ENCODE measurements around the gene SMAD4. TPM values are rescaled to one million over a fixed set of nuclear protein-coding genes. Genes with fewer than 3 reads are reported as not detected.
"Not testable (repeated sequence)": the region's sequence is repeated elsewhere in the genome, so short reads cannot be mapped to it uniquely, and the experiment has no call there.

Gene SMAD4
- total RNA-seq, 1 donor from 2014 or later: 121 TPM

DNA sequence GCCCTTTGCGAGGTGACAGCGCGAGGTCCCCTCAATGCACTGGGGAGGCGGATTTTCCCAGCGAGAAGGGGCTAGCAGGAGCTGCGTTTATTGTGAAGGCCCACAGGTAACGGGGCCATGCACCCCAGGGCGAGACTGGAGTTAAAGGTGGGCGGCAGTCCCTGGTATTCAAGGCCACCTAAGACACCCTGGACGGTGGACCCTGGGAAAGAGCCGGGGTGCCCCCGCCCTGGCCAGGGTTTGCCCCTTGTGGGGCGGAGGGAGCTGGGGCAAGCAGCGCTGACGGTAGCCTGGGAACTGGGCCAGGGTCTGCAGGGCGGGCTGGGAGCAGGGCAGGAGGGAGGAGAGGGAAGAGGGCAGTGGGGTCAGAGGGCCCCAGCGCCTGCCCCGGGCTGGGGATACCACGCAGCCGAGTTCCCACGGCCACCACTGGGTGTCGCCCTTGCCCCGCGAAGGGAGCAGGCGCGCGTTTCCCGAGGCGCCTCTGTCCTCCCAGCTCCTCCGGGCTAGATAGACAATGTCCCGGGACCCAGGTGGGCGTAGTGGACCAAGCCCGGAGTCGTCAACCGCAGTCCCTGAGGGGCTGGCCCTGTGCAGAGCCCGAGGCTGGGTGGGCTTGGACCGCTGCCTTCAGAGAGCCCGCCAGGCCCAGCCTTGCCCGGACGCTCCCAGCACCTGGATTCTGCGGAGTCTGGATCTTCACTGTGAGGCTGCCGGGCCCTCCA is 80.2 kb downstream of the SMAD4 start:
- Mint-ChIP-seq H3K4me3 (ENCODE audit: unreplicated experiment) (no peak overlapping the region), H3K36me3 (ENCODE audit: unreplicated experiment) (peaks cover 4% of the 10 kb centered on the region), H3K4me1 (ENCODE audit: low read depth, unreplicated experiment) (no peaks in the 10 kb centered on the region), H3K9me3 (ENCODE audit: unreplicated experiment) (peaks cover 3% of the 10 kb centered on the region), H3K27ac (ENCODE audit: unreplicated experiment) (no peak overlapping the region), H3K27me3 (ENCODE audit: unreplicated experiment) (no peaks in the 10 kb centered on the region)
- peak; percentile 89 for DNase-seq
- peak; percentile 95 for TF ChIP-seq CTCF (IDR thresholded peaks at IDR 0.05; ENCODE audit: partially characterized antibody, unreplicated experiment)

DNA sequence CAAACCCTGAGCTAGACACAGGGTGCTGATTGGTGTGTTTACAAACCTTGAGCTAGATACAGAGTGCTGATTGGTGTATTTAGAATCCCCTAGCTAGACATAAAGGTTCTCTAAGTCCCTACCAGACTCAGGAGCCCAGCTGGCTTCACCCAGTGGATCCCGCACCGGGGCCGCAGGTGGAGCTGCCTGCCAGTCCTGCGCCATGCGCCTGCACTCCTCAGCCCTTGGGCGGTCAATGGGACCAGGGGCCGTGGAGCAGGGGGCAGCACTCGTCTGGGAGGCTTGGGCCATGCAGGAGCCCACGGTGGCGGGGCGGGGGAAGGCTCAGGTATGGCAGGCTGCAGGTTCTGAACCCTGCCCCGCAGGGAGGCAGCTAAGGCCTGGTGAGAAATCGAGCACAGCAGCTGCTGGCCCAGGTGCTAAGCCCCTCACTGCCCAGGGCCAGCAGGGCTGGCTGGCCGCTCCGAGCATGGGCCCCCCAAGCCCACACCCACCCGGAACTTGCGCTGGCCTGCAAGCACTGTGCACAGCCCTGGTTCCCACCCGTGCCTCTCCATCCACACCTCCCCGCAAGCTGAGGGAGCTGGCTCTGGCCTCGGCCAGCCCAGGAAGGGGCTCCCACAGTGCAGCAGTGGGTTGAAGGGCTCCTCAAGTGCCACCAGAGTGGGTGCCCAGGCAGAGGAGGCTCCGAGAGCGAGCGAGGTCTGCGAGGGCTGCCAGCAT is 81.8 kb downstream of the SMAD4 start:
- not testable (repeated sequence) for H3K4me3 Mint-ChIP-seq (ENCODE audit: unreplicated experiment); H3K27me3 Mint-ChIP-seq (ENCODE audit: unreplicated experiment); H3K27ac Mint-ChIP-seq (ENCODE audit: unreplicated experiment); H3K9me3 Mint-ChIP-seq (ENCODE audit: unreplicated experiment); H3K4me1 Mint-ChIP-seq (ENCODE audit: low read depth, unreplicated experiment); H3K36me3 Mint-ChIP-seq (ENCODE audit: unreplicated experiment); DNase-seq

DNA sequence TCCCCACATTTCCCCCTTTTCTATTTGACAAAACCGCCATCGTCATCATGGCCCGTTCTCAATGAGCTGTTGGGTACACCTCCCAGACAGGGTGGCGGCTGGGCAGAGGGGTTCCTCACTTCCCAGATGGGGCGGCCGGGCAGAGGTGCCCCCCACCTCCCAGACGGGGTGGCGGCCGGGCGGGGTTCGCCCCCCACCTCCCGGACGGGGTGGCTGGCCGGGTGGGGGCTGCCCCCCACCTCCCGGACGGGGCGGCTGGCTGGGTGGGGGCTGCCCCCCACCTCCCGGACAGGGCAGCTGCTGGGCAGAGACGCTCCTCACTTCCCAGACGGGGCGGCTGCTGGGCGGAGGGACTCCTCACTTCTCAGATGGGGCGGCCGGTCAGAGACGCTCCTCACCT is 87.0 kb downstream of the SMAD4 start:
- not testable (repeated sequence) for H3K4me3 Mint-ChIP-seq (ENCODE audit: unreplicated experiment); DNase-seq; H3K9me3 Mint-ChIP-seq (ENCODE audit: unreplicated experiment); H3K27ac Mint-ChIP-seq (ENCODE audit: unreplicated experiment); H3K27me3 Mint-ChIP-seq (ENCODE audit: unreplicated experiment); H3K4me1 Mint-ChIP-seq (ENCODE audit: low read depth, unreplicated experiment)
- H3K36me3 Mint-ChIP-seq (ENCODE audit: unreplicated experiment): peaks cover 32% of the 10 kb centered on the region

GRCh38 chr18:51119561-51119960 is 89.5 kb downstream of the SMAD4 start:
- peaks cover 28% of the 10 kb centered on the region for H3K36me3 Mint-ChIP-seq (ENCODE audit: unreplicated experiment)
- H3K4me3 Mint-ChIP-seq (ENCODE audit: unreplicated experiment); H3K27me3 Mint-ChIP-seq (ENCODE audit: unreplicated experiment); H3K9me3 Mint-ChIP-seq (ENCODE audit: unreplicated experiment); DNase-seq; H3K4me1 Mint-ChIP-seq (ENCODE audit: low read depth, unreplicated experiment); H3K27ac Mint-ChIP-seq (ENCODE audit: unreplicated experiment): not testable (repeated sequence)

GRCh38 chr18:51119976-51120375 is 90.0 kb downstream of the SMAD4 start:
- peak overlapping the region; percentile 12 for H3K27ac Mint-ChIP-seq (ENCODE audit: unreplicated experiment)
- DNase-seq; H3K27me3 Mint-ChIP-seq (ENCODE audit: unreplicated experiment); H3K9me3 Mint-ChIP-seq (ENCODE audit: unreplicated experiment); H3K4me1 Mint-ChIP-seq (ENCODE audit: low read depth, unreplicated experiment); H3K4me3 Mint-ChIP-seq (ENCODE audit: unreplicated experiment): not testable (repeated sequence)
- H3K36me3 Mint-ChIP-seq (ENCODE audit: unreplicated experiment): peaks cover 28% of the 10 kb centered on the region

DNA sequence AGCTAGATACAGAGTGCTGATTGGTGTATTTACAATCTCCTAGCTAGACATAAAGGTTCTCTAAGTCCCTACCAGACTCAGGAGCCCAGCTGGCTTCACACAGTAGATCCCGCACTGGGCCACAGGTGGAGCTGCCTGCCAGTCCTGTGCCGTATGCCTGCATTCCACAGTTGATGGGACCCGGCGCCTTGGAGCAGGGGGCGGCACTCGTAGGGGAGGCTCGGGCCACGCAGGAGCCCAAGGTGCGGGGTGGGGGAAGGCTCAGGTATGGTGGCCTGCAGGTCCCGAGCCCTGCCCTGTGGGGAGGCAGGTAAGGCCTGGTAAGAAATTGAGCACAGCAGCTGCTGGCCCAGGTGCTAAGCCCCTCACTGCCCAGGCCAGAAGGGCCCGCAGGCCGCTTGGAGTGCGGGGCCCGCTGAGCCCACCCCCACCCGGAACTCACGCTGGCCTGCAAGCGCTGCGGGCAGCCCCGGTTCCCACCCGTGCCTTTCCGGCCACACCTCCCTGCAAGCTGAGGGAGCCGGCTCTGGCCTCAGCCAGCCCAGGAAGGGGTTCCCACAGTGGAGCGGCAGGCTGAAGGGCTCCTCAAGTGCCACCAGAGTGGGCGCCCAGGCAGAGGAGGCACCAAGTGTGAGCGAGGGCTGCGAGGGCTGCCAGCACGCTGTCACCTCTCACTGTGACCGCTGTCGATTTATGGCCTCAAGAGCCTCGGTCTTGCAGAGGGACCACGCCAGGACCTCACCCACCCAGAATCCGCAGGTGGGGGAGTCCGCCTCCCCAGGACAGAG is 91.0 kb downstream of the SMAD4 start:
- TF ChIP-seq CTCF (IDR thresholded peaks at IDR 0.05; ENCODE audit: partially characterized antibody, unreplicated experiment): no peak
- no peak overlapping the region for H3K4me3 Mint-ChIP-seq (ENCODE audit: unreplicated experiment)
- peaks cover 9% of the 10 kb centered on the region for H3K9me3 Mint-ChIP-seq (ENCODE audit: unreplicated experiment)
- DNase-seq: no peak
- peaks cover 6% of the 10 kb centered on the region for H3K27me3 Mint-ChIP-seq (ENCODE audit: unreplicated experiment)
- no peaks in the 10 kb centered on the region for H3K4me1 Mint-ChIP-seq (ENCODE audit: low read depth, unreplicated experiment)
- H3K36me3 Mint-ChIP-seq (ENCODE audit: unreplicated experiment): peaks cover 28% of the 10 kb centered on the region
- no peak overlapping the region for H3K27ac Mint-ChIP-seq (ENCODE audit: unreplicated experiment)

DNA sequence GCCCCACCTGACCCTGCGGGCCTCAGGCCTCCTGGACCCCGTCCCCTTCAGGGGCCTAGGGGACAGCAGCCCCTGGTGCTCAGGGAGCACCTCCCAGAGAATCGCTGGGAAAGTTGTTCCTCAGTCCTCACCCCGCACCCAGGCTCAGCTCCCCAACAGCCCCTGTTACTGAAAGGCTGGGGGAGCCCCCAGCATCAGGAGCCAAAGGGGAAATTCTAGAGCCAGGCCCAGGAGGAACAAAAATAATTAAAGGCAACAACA is 91.5 kb downstream of the SMAD4 start:
- Mint-ChIP-seq H3K4me3 (ENCODE audit: unreplicated experiment) (no peak overlapping the region), H3K27ac (ENCODE audit: unreplicated experiment) (no peak overlapping the region), H3K4me1 (ENCODE audit: low read depth, unreplicated experiment) (no peaks in the 10 kb centered on the region), H3K27me3 (ENCODE audit: unreplicated experiment) (peaks cover 6% of the 10 kb centered on the region), H3K36me3 (ENCODE audit: unreplicated experiment) (peaks cover 28% of the 10 kb centered on the region), H3K9me3 (ENCODE audit: unreplicated experiment) (peaks cover 9% of the 10 kb centered on the region)
- DNase-seq: no peak
- no peak for TF ChIP-seq CTCF (IDR thresholded peaks at IDR 0.05; ENCODE audit: partially characterized antibody, unreplicated experiment)
